Mucosa of stomach (tissue), 1 donor: Measurements from ENCODE around the gene CCDC83.
"Not testable (repeated sequence)": the region's sequence is repeated elsewhere in the genome, so short reads cannot be mapped to it uniquely, and the experiment has no call there.

Experiments
- H3K27me3 ChIP-seq: one replicate; pipeline ENCODE4 v1.7.0; 2013; ENCODE audit warnings: mild to moderate bottlenecking, low read length; ENCODE audit not compliant: control insufficient read depth, insufficient read depth
- H3K36me3 ChIP-seq: one replicate; pipeline ENCODE4 v1.7.0; 2013; ENCODE audit warnings: low read length; ENCODE audit not compliant: control insufficient read depth, insufficient read depth
- H3K4me1 ChIP-seq: one replicate; pipeline ENCODE4 v1.7.0; 2013; ENCODE audit warnings: mild to moderate bottlenecking, low read length; ENCODE audit not compliant: control insufficient read depth, insufficient read depth
- H3K4me3 ChIP-seq: one replicate; pipeline ENCODE4 v1.7.0; 2013; ENCODE audit warnings: low read length
- H3K9ac ChIP-seq: one replicate; pipeline ENCODE4 v1.7.0; 2013; ENCODE audit warnings: mild to moderate bottlenecking, low read length, moderate library complexity
- H3K9me3 ChIP-seq: one replicate; pipeline ENCODE4 v1.7.0; 2013; ENCODE audit warnings: mild to moderate bottlenecking, low read length, moderate library complexity; ENCODE audit not compliant: control insufficient read depth
- donor health status: Pancreatic carcinoma.

The CCDC83 gene

DNA sequence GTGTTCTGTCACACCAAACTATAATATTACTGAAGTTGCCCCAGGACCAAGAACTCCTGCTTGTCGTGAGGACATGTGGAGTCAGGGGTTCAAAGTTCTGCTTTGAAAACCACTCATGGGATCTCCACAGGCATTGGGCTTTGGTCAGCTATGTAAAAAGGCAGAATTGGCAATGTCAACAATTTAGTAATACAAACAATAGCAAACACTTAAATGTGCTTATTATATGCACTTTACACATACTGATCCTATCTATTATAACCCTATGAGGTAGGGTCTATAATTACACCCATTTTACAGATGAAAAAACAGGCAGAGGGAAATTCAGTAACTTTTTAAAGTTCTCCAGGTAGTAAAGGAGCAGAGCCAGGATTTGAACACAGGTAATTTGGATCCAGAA lies 94.6 kb downstream of the CCDC83 start:
- Histone ChIP-seq H3K9ac (no peak overlapping the region), H3K4me1 (peaks cover 10% of the 10 kb centered on the region), H3K4me3 (no peak overlapping the region), H3K9me3 (no peaks in the 10 kb centered on the region), H3K36me3 (no peaks in the 10 kb centered on the region), H3K27me3 (no peaks in the 10 kb centered on the region)

DNA sequence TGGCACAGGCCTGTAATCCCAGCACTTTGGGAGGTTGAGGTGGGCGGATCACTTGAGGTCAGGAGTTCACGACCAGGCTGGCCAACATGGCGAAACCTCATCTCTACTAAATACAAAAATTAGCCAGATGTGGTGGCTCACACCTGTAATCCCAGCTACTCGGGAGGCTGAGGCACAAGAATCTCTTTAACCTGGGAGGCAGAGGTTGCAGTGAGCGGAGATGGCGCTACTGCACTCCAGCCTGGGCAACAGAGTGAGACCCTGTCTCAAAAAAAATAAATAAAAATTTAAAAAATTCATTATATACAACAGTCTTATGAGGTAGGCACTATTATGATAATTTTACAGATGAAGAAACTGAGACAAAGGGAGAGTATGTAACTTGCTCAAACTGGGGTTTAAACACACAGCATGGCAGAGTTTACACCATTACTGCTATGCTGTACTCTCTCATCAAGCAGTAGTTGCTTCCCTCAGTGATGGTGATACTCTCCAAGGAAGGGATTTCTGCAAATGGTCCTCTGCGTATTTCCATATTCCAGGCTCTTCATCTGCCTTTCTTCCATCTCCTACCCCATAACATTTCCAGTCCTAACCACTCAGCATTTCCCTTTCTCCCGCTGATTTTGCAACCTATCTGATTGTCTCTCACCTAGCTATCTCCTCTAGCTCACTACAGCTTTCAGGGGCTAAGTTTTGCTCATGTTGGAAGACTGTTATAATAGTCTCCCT lies 95.3 kb downstream of the CCDC83 start:
- Histone ChIP-seq H3K4me1 (peaks cover 10% of the 10 kb centered on the region), H3K27me3 (no peaks in the 10 kb centered on the region), H3K9me3 (no peaks in the 10 kb centered on the region), H3K36me3 (no peaks in the 10 kb centered on the region), H3K4me3 (no peak overlapping the region), H3K9ac (no peak overlapping the region)

DNA sequence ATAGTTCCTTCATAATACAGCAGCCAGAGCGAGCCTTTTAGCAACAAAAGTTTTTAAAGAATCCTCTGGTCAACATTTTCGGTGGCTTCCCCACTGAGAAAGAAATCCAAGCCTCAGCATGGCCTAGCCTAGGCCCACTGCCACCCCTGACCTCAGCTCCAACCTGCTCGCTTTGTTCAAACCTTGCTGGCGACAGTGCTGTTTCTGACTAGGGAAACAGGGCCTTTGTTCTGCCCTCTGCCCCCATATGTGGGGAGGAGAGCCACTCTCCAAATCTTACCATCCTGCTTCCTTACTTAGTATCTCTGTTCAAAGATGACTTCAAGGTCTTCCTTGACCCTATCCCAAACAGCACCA lies 95.8 kb downstream of the CCDC83 start:
- no peaks in the 10 kb centered on the region for H3K27me3 ChIP-seq
- no peak overlapping the region for H3K4me3 ChIP-seq
- no peaks in the 10 kb centered on the region for H3K9me3 ChIP-seq
- H3K36me3 ChIP-seq = no peaks in the 10 kb centered on the region
- no peak overlapping the region for H3K9ac ChIP-seq
- peaks cover 10% of the 10 kb centered on the region for H3K4me1 ChIP-seq

DNA sequence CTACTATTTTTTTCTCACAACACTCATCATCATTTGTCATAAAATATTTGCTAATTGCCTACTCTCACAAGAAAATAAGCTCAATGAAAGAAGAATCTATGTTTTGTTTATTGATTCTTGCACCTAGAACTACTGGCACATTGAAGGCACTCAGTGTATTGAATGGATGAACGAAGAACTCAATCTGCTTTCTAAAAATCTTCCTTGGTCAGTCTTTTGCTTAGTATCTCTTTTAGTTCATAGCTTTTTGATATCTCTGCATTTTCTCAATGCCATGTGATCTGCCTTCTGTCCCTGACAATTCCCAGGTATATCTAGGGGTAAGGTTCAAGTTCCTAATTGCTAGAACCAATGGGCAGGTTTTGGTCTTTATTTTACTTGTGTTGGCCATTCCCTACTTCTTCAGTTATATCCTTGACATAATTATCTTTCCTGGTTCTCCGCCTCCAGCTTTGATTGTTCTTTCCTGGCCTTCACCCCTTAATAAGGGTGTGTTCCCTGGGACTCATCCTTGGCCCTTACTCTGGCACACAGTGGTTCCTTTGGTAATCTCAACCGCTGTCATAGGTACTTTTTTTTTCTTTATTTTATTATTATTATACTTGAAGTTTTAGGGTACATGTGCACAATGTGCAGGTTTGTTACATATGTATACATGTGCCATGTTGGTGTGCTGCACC lies 96.4 kb downstream of the CCDC83 start:
- Histone ChIP-seq H3K9me3 (no peaks in the 10 kb centered on the region), H3K4me1 (peaks cover 10% of the 10 kb centered on the region), H3K27me3 (no peaks in the 10 kb centered on the region), H3K4me3 (no peak overlapping the region), H3K36me3 (peaks cover 4% of the 10 kb centered on the region), H3K9ac (no peak overlapping the region)

DNA sequence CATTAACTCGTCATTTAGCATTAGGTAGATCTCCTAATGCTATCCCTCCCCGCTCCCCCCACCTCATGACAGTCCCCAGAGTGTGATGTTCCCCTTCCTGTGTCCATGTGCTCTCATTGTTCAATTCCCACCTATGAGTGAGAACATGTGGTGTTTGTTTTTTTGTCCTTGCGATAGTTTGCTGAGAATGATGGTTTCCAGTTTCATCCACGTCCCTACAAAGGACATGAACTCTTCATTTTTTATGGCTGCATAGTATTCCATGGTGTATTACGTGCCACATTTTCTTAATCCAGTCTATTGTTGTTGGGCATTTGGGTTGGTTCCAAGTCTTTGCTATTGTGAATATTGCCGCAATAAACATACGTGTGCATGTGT lies 96.9 kb downstream of the CCDC83 start:
- not testable (repeated sequence) for H3K4me3 ChIP-seq, H3K9me3 ChIP-seq, H3K36me3 ChIP-seq, H3K9ac ChIP-seq, H3K27me3 ChIP-seq
- peaks cover 10% of the 10 kb centered on the region for H3K4me1 ChIP-seq

GRCh38 chr11:85953491-85954143 lies 98.4 kb downstream of the CCDC83 start:
- no peaks in the 10 kb centered on the region for H3K9me3 ChIP-seq
- H3K27me3 ChIP-seq = no peaks in the 10 kb centered on the region
- H3K4me3 ChIP-seq = no peak overlapping the region
- H3K4me1 ChIP-seq = no peaks in the 10 kb centered on the region
- no peak overlapping the region for H3K9ac ChIP-seq
- H3K36me3 ChIP-seq = peaks cover 5% of the 10 kb centered on the region

DNA sequence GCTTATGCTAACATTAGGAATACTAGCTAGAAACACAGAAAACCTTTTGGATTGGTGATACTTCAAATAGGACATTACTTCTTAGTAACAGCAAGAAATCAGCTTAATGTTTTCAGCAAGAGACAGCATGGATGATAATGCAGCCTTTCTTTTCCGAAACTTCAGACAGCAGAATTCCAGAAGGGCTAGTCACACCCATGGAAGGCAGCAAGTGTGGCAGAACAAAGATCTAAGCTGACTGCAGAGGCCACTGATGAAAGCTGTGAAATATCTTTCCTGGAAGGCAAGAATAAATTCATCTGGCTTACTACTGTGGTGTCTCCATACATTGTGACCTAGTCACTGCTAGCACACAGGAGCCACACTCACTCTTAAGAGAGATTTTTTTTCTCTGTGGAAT lies 100.3 kb downstream of the CCDC83 start:
- Histone ChIP-seq H3K27me3 (no peaks in the 10 kb centered on the region), H3K4me1 (no peaks in the 10 kb centered on the region), H3K9me3 (no peaks in the 10 kb centered on the region), H3K9ac (no peak overlapping the region), H3K36me3 (peaks cover 5% of the 10 kb centered on the region), H3K4me3 (no peak overlapping the region)

DNA sequence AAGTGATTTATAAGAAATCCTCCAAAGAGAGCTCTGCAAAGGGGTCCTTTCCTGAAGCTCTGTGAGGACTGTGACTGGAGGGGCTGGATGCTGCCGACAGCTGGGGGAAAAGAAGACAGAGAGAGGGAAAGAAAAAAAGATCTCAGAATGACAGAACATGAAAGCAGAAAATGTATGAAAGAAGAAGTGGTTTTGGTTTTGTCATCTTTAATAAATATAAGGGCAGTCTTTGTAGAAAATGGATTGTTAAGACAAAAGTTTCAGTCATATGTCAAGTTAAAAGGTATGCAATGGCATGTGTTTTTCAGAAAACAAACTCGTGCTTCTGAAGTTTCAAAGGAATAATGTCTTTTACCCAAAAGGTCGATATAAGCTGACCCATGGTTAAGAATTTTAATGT lies 105.5 kb downstream of the CCDC83 start:
- Histone ChIP-seq H3K36me3 (peaks cover 5% of the 10 kb centered on the region), H3K9me3 (no peaks in the 10 kb centered on the region), H3K27me3 (no peaks in the 10 kb centered on the region), H3K4me3 (no peak overlapping the region), H3K4me1 (no peaks in the 10 kb centered on the region), H3K9ac (no peak overlapping the region)

- H3K4me3 ChIP-seq = no peak overlapping the region
- no peak overlapping the region for H3K9ac ChIP-seq
- no peaks in the 10 kb centered on the region for H3K4me1 ChIP-seq
- H3K27me3 ChIP-seq = no peaks in the 10 kb centered on the region
- H3K36me3 ChIP-seq = peaks cover 5% of the 10 kb centered on the region
- H3K9me3 ChIP-seq = no peaks in the 10 kb centered on the region
Measured at GRCh38 chr11:85961130-85961529, 105.9 kb downstream of the CCDC83 start.

GRCh38 chr11:85961930-85962363 lies 106.8 kb downstream of the CCDC83 start:
- Histone ChIP-seq H3K36me3 (no peaks in the 10 kb centered on the region), H3K4me3 (no peak overlapping the region), H3K4me1 (no peaks in the 10 kb centered on the region), H3K9ac (no peak overlapping the region), H3K27me3 (no peaks in the 10 kb centered on the region), H3K9me3 (no peaks in the 10 kb centered on the region)

DNA sequence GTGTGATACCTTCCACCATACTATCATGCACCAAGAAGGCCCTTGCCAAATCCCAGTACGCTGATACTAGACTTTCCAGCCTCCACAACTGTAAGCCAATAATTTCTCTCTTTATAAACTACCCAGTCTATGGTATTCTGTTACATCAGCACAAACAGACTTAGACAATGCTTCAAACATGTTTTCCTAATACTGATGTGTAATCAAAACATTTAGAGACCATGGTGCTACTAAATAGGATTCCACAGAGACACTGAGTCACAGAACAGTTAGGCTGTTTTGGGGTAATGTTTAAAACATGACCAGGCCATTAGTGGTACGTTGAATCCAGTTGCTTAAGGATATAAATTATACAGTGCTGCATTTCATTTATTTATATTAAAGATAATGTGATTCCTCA lies 110.0 kb downstream of the CCDC83 start:
- H3K9ac ChIP-seq = no peak overlapping the region
- no peaks in the 10 kb centered on the region for H3K9me3 ChIP-seq
- no peaks in the 10 kb centered on the region for H3K36me3 ChIP-seq
- no peaks in the 10 kb centered on the region for H3K4me1 ChIP-seq
- no peaks in the 10 kb centered on the region for H3K27me3 ChIP-seq
- no peak overlapping the region for H3K4me3 ChIP-seq

DNA sequence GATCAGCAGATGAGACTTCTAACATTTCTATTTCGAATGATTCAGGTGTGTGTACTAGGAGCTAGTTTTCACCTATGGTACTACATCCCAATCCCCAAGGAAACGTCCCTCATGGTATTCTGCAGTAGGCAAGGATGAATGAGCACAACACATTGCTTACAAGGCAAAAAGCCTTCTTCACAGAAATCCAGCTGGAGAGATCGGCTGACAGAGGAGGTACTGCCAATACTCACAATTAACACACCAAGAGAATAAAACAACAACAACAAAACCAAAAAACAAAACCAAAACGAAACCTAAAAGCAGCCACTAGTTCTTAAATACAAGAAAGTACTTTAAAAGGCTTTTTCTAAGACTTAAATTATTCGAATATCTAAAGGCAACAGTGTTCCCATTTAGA lies 112.3 kb downstream of the CCDC83 start:
- H3K27me3 ChIP-seq = no peaks in the 10 kb centered on the region
- no peaks in the 10 kb centered on the region for H3K9me3 ChIP-seq
- H3K9ac ChIP-seq = no peak overlapping the region
- H3K4me1 ChIP-seq = no peaks in the 10 kb centered on the region
- no peaks in the 10 kb centered on the region for H3K36me3 ChIP-seq
- no peak overlapping the region for H3K4me3 ChIP-seq
